GM19467 (cell line): ENCODE data around the gene ZNF609.

Experiments
- ATAC-seq: cut with Tn5 transposase; IDR thresholded peaks from one replicate; pipeline ENCODE4 v1.9.1; 2021; ENCODE audit warnings: mild to moderate bottlenecking, moderate library complexity; ENCODE audit not compliant: unreplicated experiment

ZNF609 gene

DNA sequence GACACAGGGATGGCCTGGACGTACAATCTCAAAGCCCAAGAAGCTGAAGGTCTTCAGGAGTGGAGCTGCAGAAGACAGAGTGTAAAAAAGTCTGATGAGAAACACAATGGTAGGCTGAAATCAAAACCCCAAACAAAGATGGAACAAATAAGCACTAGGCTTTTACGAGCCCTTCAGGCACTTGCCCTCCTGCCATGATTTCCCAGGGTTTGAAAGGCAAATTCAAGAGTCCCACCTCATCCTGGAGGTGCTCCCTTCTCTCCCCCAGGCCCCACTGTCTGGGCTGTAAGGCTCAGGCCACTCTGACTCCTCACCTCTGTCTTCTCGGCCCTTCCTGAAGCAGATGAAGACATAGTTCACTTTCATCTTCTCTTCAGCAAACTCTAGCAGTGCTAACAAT lies 228.4 kb downstream of the ZNF609 start:
- no peak for ATAC-seq

GRCh38 chr15:64690008-64690407 lies 229.6 kb downstream of the ZNF609 start:
- ATAC-seq = no peak

DNA sequence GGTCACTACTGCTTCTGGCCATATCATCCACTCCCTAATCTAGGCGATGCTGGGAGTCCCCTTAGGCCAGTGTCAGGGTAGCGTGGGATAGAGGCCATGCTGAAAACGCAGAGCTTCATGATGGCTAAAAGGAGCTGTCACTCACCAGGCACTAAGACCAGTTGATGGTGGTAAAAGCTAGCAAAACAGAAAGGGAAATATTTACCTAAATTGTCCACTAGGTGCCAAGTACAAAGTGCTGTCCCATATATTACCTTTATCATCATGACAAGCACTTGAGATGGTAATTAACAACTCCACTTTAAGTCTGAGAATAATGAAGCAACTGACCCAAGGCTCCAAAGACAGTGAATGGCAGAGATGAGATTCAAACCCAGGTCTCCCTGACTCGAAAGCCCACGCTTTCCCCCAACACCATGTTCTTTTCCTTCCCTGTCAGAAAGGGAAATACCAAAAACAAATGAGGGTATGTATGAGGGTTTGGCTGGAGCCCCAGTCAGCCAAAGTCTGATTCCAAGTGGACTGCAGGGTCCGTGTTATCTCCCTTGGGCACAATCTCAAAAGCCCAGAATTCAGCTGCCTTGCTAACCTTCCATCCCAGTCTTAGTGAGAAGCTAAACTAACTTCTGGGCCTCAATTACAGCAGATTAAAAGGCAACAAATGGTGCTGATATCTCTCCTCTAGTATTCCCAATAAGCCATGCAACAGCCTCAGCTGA lies 230.4 kb downstream of the ZNF609 start:
- ATAC-seq = no peak

- ATAC-seq = no peak
Observed at GRCh38 chr15:64691896-64692565, 231.7 kb downstream of the ZNF609 start.

GRCh38 chr15:64693134-64693533 lies 232.8 kb downstream of the ZNF609 start:
- no peak for ATAC-seq

- no peak for ATAC-seq
Observed at GRCh38 chr15:64694816-64695215, 234.4 kb downstream of the ZNF609 start.

- no peak for ATAC-seq
Observed at GRCh38 chr15:64695561-64695992, 235.2 kb downstream of the ZNF609 start.

DNA sequence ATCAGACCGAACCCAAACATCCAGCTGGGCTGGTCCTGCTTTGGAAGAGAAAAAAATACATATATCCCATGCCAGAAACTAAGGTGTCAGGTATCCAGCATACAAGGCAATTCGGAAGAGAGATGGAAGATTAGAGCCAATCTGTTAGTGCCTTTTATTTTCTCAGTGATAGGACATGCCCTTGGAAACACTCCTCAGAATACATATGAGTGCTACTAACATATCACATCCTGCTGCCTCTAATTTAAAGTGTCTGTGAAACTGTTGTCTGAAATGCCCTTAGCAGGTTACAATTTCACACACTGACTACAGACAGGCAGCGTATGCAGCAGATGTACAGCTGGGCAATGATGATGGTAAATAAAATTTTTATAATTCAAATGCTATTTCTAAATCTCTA lies 236.1 kb downstream of the ZNF609 start:
- no peak for ATAC-seq

DNA sequence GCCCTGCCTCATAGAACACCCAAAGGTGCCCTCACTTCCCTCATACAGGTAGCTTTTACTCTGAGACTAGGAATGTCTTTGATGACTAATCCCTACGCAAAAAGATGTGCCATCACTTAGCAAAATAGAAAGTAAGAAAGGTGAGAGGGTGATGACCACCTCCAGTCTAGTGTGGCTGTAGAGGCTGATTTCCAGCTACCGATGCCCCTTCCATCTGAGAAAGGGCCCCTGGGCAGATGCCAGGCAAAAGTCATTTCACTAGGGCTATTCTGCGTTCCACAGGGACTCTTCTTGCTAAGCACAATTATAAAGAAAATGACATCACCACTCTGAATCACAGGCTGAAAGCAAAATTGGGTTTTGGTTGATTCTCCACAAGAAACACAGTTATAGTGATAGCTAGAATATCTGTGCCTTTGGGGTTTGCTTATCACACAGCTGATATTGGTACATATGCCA lies 237.6 kb downstream of the ZNF609 start:
- no peak for ATAC-seq

DNA sequence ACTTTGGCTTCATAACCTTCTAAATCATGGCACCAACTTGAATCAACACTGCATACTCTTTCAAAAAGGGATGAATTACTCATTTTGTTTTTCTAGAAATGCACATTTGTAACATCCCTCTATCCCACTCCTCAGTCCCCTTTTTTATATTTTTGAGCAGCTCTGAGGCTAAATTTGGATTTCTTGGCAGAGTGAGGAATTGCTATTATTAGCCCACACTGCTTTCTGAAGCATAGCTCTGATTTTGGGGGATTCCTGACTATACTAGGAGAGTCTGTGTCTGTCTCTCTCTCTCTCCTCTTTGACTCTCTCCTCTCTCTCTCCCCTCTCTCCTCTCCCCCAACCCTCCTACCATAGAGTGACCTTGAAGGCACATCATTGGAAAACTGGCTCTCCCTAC lies 238.4 kb downstream of the ZNF609 start:
- no peak for ATAC-seq

DNA sequence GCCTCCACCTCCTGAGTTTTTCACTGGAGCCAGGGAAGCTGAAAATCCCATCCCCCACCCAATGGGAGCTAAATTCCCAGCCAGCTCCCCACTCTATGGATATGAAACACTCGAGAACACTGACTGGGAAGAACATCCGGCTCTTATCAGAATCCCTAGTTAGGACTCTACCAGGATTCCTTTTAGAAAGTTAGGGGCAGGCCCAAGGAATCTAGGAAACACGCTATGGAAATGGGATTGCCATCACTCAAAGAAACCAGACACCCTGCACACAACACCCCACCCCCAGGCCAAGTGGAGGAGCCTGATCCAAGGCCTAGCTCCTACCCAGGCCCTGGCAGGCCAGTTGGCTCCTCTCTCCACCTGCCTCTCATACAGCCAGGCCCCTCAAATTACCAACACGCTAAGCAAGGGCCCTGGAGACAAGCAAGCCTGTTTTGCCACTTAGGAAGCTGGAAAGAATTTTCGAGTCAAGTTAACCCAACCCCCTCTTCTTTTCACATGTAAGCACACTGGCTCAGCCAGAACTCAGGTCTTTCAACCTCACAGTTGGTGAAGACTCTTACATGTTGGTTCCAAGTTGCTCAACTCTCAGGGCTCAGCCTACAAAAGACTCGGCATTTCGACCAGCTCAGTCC lies 239.5 kb downstream of the ZNF609 start:
- ATAC-seq = no peak

DNA sequence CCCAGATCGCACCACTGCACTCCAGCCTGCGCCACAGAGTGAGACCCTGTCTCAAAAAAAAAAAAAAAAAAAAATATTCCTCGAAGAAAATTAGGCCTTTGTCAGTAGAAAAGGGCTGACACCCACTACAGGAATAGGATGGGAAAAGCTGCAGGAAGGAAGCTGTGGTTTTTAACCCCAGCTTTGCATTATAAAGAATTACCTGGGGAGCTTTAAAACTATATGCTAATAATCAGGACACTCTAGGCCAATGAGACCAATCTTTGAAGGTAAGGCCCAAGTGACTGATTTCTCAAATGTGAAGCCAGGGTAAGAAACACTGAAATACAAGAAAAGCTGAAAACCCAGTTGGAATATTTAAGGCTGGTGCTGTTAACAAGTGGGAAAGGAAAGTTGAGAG lies 240.7 kb downstream of the ZNF609 start:
- no peak for ATAC-seq

- no peak for ATAC-seq
Observed at GRCh38 chr15:64701482-64702184, 241.3 kb downstream of the ZNF609 start.

GRCh38 chr15:64702816-64703631 lies 242.6 kb downstream of the ZNF609 start:
- ATAC-seq = peak; percentile 60

GRCh38 chr15:64703632-64703959 lies 243.2 kb downstream of the ZNF609 start:
- ATAC-seq = no peak

GRCh38 chr15:64705006-64705405 lies 244.6 kb downstream of the ZNF609 start:
- no peak for ATAC-seq

- ATAC-seq = no peak
Observed at GRCh38 chr15:64706011-64706911, 245.9 kb downstream of the ZNF609 start.

DNA sequence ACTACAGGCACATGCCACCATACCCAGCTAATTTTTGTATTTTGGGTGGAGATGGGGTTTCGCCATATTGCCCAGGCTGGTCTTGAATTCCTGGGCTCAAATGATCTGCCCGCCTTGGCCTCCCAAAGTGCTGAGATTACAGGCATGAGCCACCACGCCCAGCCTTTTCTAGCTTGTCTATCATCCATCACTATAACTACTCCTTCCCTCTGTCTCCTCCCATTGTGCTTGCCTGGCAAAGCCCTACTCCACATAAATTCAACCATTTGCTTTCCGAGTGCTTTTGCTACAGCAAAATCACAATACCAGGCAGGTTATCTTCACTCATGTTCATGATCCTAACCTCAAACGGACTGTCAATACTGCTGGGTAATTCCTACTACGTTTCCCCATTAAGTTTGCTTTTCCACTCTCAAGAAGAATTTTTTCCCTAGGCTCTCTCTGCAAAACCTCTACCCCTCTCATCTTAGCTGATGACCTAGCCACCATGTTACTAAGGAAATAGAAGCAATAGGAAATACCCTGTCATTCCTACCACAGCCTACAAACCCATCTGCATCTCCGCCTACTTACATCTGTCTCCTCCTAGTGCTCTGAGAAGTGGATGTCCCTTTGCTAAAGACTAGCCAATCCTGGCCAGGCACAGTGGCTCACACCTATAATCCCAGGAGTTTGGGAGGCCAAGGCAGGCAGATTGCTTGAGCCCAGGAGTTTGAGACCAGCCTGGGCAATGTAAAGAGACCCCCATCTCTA lies 250.5 kb downstream of the ZNF609 start:
- ATAC-seq = no peak

GRCh38 chr15:64712353-64712752 lies 252.0 kb downstream of the ZNF609 start:
- ATAC-seq = no peak
